Transverse colon (tissue), 4 donors: Measurements from ENCODE around the gene SLC32A1. TPM values are rescaled to one million over a fixed set of nuclear protein-coding genes. Genes with fewer than 3 reads are reported as not detected.

Experiments used
- DNase-seq: peaks from one replicate; pipeline ENCODE4 v3.0.0-alpha.2; 2019
- H3K27ac ChIP-seq, 4 donors: fragments of 200-600 bp; sonication (generic); 2 replicates each; pipeline ENCODE4 v1.5.1; 2016 to 2018; ENCODE audit warnings: inconsistent platforms in 4 of 4
- H3K27me3 ChIP-seq: fragments of 200-600 bp; sonication (generic); 2 replicates; pipeline ENCODE4 v1.5.1; 2017; ENCODE audit warnings: inconsistent platforms
- H3K36me3 ChIP-seq, 4 donors: fragments of 200-600 bp; sonication (generic); 2 replicates each; pipeline ENCODE4 v1.5.1; 2017 to 2019; ENCODE audit warnings: inconsistent platforms in 4 of 4
- H3K4me1 ChIP-seq, 4 donors: fragments of 200-600 bp; sonication (generic); 2 replicates each; pipeline ENCODE4 v1.5.1; 2017 to 2020; ENCODE audit warnings: inconsistent platforms in 4 of 4
- H3K4me3 ChIP-seq, 4 donors: fragments of 200-600 bp; sonication (generic); 1 replicate in 1 of 4; 2 replicates in 3 of 4; pipeline versions ENCODE4 v1.5.1 to v1.6.1; 2017 to 2019; ENCODE audit warnings: inconsistent platforms in 4 of 4
- H3K9me3 ChIP-seq, 2 donors: fragments of 200-600 bp; sonication (generic); 2 replicates each; pipeline ENCODE4 v1.5.1; 2017 to 2019; ENCODE audit warnings: inconsistent platforms in 2 of 2
- CTCF ChIP-seq, 5 experiments: fragments of 200-600 bp in 3 of 5; fragments of 450-650 bp in 2 of 5; sonication (generic) in 3 of 5; IDR thresholded peaks; 1 replicate in 2 of 5; 2 replicates in 3 of 5; pipeline ENCODE4 v1.5.1; 2016 to 2017; ENCODE audit warnings: antibody characterized with exemption in 5 of 5, inconsistent platforms in 3 of 5, mild to moderate bottlenecking in 2 of 5, moderate library complexity in 1 of 5
- EP300 ChIP-seq: sonication (generic); formaldehyde crosslinking; IDR thresholded peaks from one replicate; pipeline ENCODE4 v1.6.1; 2017; ENCODE audit warnings: antibody characterized with exemption, low read depth
- POLR2A ChIP-seq: fragments of 450-650 bp; IDR thresholded peaks from one replicate; pipeline ENCODE4 v1.6.1; 2016; ENCODE audit warnings: antibody characterized with exemption, mild to moderate bottlenecking, moderate library complexity
- POLR2AphosphoS5 ChIP-seq, 3 donors: sonication (generic); formaldehyde crosslinking; IDR thresholded peaks; one replicate each; pipeline ENCODE4 v1.6.1; 2016; ENCODE audit warnings: antibody characterized with exemption in 3 of 3
- WGBS, 2 donors: methylation state at CpG; one replicate each; pipeline ENCODE4 v1.1.5; 2018; ENCODE audit warnings: low coverage in 1 of 2; 5-methylcytosine and 5-hydroxymethylcytosine counted together
- in situ Hi-C, 4 donors: fragments of 200-750 bp; cut with MboI; loops; one replicate each; pipeline versions ENCODE4 v1.15.0 to v1.15.1; 2017; ENCODE audit warnings: low sequenced_read_pairs in 3 of 4, low pct_ligation_motif_present in 1 of 4, low pct_unique_long_range_greater_than_20kb in 1 of 4
- intact Hi-C: fragments of 100-400 bp; cut with DNase I; formaldehyde crosslinking; loops from one replicate; pipeline ENCODE4 v1.15.1; 2023; ENCODE audit warnings: low total_unique reads
- total RNA-seq, 4 donors: library from RNA; depleted of rRNA; stranded (reverse); fragments of >200 nt; gene quantifications; one replicate each; pipeline ENCODE4 v1.1.0, GENCODE V29; 2016

The SLC32A1 gene
- total RNA-seq, 4 donors from 2014 or later = not detected

GRCh38 chr20:38722683-38723016 is 1.6 kb upstream of the SLC32A1 start:
- intact Hi-C loops = no loop called here
- TF ChIP-seq EP300 (no peak), CTCF (IDR thresholded peaks at IDR 0.05) (no peak), POLR2AphosphoS5 (IDR thresholded peaks at IDR 0.05) (no peak), POLR2A (no peak)
- no peaks in the 10 kb centered on the region for H3K36me3 ChIP-seq
- no peak for DNase-seq
- peaks cover 100% of the 10 kb centered on the region for H3K27me3 ChIP-seq
- no peak overlapping the region for H3K27ac ChIP-seq
- 0 to 10% methylated on average over 1 to 7 of the region's 7 CpGs for WGBS, 2 donors
- H3K9me3 ChIP-seq = no peaks in the 10 kb centered on the region
- H3K4me1 ChIP-seq = peaks cover 0 to 11% (median 4%) of the 10 kb centered on the region in 4 donors
- H3K4me3 ChIP-seq = no peak overlapping the region
- in situ Hi-C loops = no loop called here

- H3K27me3 ChIP-seq = peaks cover 100% of the 10 kb centered on the region
- no peaks in the 10 kb centered on the region for H3K36me3 ChIP-seq
- no peak overlapping the region for H3K27ac ChIP-seq
- intact Hi-C loops (no loop called here), in situ Hi-C loops (no loop called here)
- H3K9me3 ChIP-seq = no peaks in the 10 kb centered on the region
- H3K4me1 ChIP-seq = peaks cover 0 to 11% (median 4%) of the 10 kb centered on the region in 4 donors
- WGBS, 2 donors = 14% methylated on average over 53 of the region's 56 CpGs; no CpG with 5 or more reads in 1 of the 2 donors
- H3K4me3 ChIP-seq = no peak overlapping the region
- no peak for DNase-seq
- no peak for TF ChIP-seq EP300
- TF ChIP-seq CTCF (IDR thresholded peaks at IDR 0.05) = no peak
- TF ChIP-seq POLR2AphosphoS5 (IDR thresholded peaks at IDR 0.05) = no peak
- no peak for TF ChIP-seq POLR2A
Observed at GRCh38 chr20:38723017-38723847, 1.1 kb upstream of the SLC32A1 start.

GRCh38 chr20:38724626-38725147 is 401 bp downstream of the SLC32A1 start:
- intact Hi-C loops = no loop called here
- peaks cover 0 to 11% (median 4%) of the 10 kb centered on the region in 4 donors for H3K4me1 ChIP-seq

More at GRCh38 chr20:38724626-38725147, 401 bp downstream of the SLC32A1 start:
- Histone ChIP-seq H3K36me3 (no peaks in the 10 kb centered on the region), H3K4me3 (no peak overlapping the region), H3K27ac (no peak overlapping the region), H3K9me3 (no peaks in the 10 kb centered on the region), H3K27me3 (peaks cover 100% of the 10 kb centered on the region)
- in situ Hi-C loops = no loop called here
- no peak for TF ChIP-seq POLR2A
- no peak for TF ChIP-seq EP300
- no peak for TF ChIP-seq CTCF (IDR thresholded peaks at IDR 0.05)
- TF ChIP-seq POLR2AphosphoS5 (IDR thresholded peaks at IDR 0.05) = no peak
- no peak for DNase-seq
- WGBS, 2 donors = 26% methylated on average over 46 of the region's 46 CpGs; no CpG with 5 or more reads in 1 of the 2 donors
